HFFc6 (cell line): Measurements from ENCODE around the gene ATF7. TPM values are rescaled to one million over a fixed set of nuclear protein-coding genes. Genes with fewer than 3 reads are reported as not detected.

Experiments used
- DNase-seq: peaks from one replicate; pipeline ENCODE4 v3.0.0-alpha.2; 2018
- H3K27ac Mint-ChIP-seq: 2 replicates; pipeline ENCODE4 v1.8.0; 2020; ENCODE audit warnings: mild to moderate bottlenecking, mixed read lengths
- H3K27me3 Mint-ChIP-seq: 2 replicates; pipeline ENCODE4 v1.8.0; 2021; ENCODE audit warnings: mild to moderate bottlenecking, moderate library complexity, mixed read lengths; ENCODE audit not compliant: insufficient read depth
- H3K36me3 Mint-ChIP-seq: 2 replicates; pipeline ENCODE4 v1.8.0; 2021; ENCODE audit warnings: low read depth, mixed read lengths
- H3K4me1 Mint-ChIP-seq: 2 replicates; pipeline ENCODE4 v1.8.0; 2020; ENCODE audit warnings: low read depth, mixed read lengths
- H3K4me3 Mint-ChIP-seq: 2 replicates; pipeline ENCODE4 v1.8.0; 2020; ENCODE audit warnings: mild to moderate bottlenecking, moderate library complexity, mixed read lengths
- H3K9me3 Mint-ChIP-seq: 2 replicates; pipeline ENCODE4 v1.8.0; 2020; ENCODE audit warnings: mild to moderate bottlenecking, mixed read lengths
- total RNA-seq, 6 experiments: library from RNA; stranded (reverse); fragmentation: NEBNext Ultra II Directional; extraction: Animal tissue kit (Norgen Biotek cat#: 25700); gene quantifications; 2 replicates in 1 of 6; 3 replicates in 5 of 6; pipeline ENCODE4 v1.2.3, GENCODE V29; 2021
- TF ChIP-seq, protein P1 (sequence below): fragments of 200-600 bp; sonication (generic); IDR thresholded peaks from 2 replicates; pipeline ENCODE4 v1.5.0; 2021; ENCODE audit warnings: antibody characterized with exemption, mild to moderate bottlenecking

Gene ATF7
- total RNA-seq, 6 experiments from 2014 or later = 23.6 to 32.1 (median 29.8) TPM

- TF ChIP-seq, protein P1, sequence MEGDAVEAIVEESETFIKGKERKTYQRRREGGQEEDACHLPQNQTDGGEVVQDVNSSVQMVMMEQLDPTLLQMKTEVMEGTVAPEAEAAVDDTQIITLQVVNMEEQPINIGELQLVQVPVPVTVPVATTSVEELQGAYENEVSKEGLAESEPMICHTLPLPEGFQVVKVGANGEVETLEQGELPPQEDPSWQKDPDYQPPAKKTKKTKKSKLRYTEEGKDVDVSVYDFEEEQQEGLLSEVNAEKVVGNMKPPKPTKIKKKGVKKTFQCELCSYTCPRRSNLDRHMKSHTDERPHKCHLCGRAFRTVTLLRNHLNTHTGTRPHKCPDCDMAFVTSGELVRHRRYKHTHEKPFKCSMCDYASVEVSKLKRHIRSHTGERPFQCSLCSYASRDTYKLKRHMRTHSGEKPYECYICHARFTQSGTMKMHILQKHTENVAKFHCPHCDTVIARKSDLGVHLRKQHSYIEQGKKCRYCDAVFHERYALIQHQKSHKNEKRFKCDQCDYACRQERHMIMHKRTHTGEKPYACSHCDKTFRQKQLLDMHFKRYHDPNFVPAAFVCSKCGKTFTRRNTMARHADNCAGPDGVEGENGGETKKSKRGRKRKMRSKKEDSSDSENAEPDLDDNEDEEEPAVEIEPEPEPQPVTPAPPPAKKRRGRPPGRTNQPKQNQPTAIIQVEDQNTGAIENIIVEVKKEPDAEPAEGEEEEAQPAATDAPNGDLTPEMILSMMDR = no peak
- no peak overlapping the region for H3K4me3 Mint-ChIP-seq
- peak overlapping the region; percentile 53; the same call in 1 of the 2 replicates for H3K27ac Mint-ChIP-seq
- H3K36me3 Mint-ChIP-seq = peaks cover 26% of the 10 kb centered on the region
- H3K4me1 Mint-ChIP-seq = peaks cover 11% of the 10 kb centered on the region
- no peaks in the 10 kb centered on the region for H3K27me3 Mint-ChIP-seq
- peak; percentile 45 for DNase-seq
- no peaks in the 10 kb centered on the region for H3K9me3 Mint-ChIP-seq
Observed at GRCh38 chr12:53523131-53523530, 103.1 kb downstream of the ATF7 start.

GRCh38 chr12:53518381-53518780 is 107.8 kb downstream of the ATF7 start:
- DNase-seq = peak; percentile 27
- H3K4me1 Mint-ChIP-seq = peaks cover 10% of the 10 kb centered on the region
- no peak overlapping the region for H3K4me3 Mint-ChIP-seq
- no peaks in the 10 kb centered on the region for H3K9me3 Mint-ChIP-seq
- TF ChIP-seq, protein P1 = no peak
- H3K27me3 Mint-ChIP-seq = no peaks in the 10 kb centered on the region; the same call in 1 of the 2 replicates
- H3K36me3 Mint-ChIP-seq = peaks cover 34% of the 10 kb centered on the region
- H3K27ac Mint-ChIP-seq = no peak overlapping the region

- TF ChIP-seq, protein P1 = no peak
- no peak overlapping the region for H3K4me3 Mint-ChIP-seq
- H3K27me3 Mint-ChIP-seq = no peaks in the 10 kb centered on the region; the same call in 1 of the 2 replicates
- H3K4me1 Mint-ChIP-seq = peaks cover 4% of the 10 kb centered on the region; the same call in 1 of the 2 replicates
- no peaks in the 10 kb centered on the region for H3K9me3 Mint-ChIP-seq
- DNase-seq = no peak
- peaks cover 28% of the 10 kb centered on the region for H3K36me3 Mint-ChIP-seq
- no peak overlapping the region for H3K27ac Mint-ChIP-seq
Observed at GRCh38 chr12:53516758-53517455, 109.3 kb downstream of the ATF7 start.

- TF ChIP-seq, protein P1 = no peak
- no peak for DNase-seq
- Mint-ChIP-seq H3K4me1 (peaks cover 4% of the 10 kb centered on the region; the same call in 1 of the 2 replicates), H3K27me3 (no peaks in the 10 kb centered on the region; the same call in 1 of the 2 replicates), H3K4me3 (no peak overlapping the region), H3K36me3 (peaks cover 14% of the 10 kb centered on the region; the same call in 1 of the 2 replicates), H3K27ac (no peak overlapping the region), H3K9me3 (no peaks in the 10 kb centered on the region)
Observed at GRCh38 chr12:53515291-53515680, 110.9 kb downstream of the ATF7 start.

GRCh38 chr12:53514628-53515290 is 111.4 kb downstream of the ATF7 start:
- Mint-ChIP-seq H3K36me3 (peaks cover 9% of the 10 kb centered on the region; the same call in 1 of the 2 replicates), H3K4me3 (no peak overlapping the region), H3K4me1 (peaks cover 4% of the 10 kb centered on the region; the same call in 1 of the 2 replicates), H3K27me3 (no peaks in the 10 kb centered on the region; the same call in 1 of the 2 replicates), H3K27ac (no peak overlapping the region), H3K9me3 (no peaks in the 10 kb centered on the region)
- TF ChIP-seq, protein P1 = no peak
- DNase-seq = no peak
